Right renal pelvis (tissue), 4 donors: ENCODE results near the gene F5. TPM values are rescaled to one million over a fixed set of nuclear protein-coding genes. Genes with fewer than 3 reads are reported as not detected.
"Not testable (repeated sequence)": the region's sequence is repeated elsewhere in the genome, so short reads cannot be mapped to it uniquely, and the experiment has no call there.

ENCODE experiments used
- DNase-seq, 4 donors: peaks; one replicate each; pipeline ENCODE4 v3.0.0-alpha.2; 2013; ENCODE audit warnings: low read depth in 4 of 4, low spot score in 3 of 4, missing footprints in 1 of 4
- polyA plus RNA-seq, 4 donors: library from polyadenylated mRNA; unstranded; fragments of 120-200 nt; gene quantifications; one replicate each; pipeline ENCODE4 v1.2.1, GENCODE V29; 2013; ENCODE audit not compliant: insufficient read length in 4 of 4

Gene F5
- polyA plus RNA-seq, 4 donors, result 2.0 to 3.0 (median 2.7) TPM

- no peak for DNase-seq
Measured at GRCh38 chr1:169513208-169513607, 73.1 kb downstream of the F5 start.

GRCh38 chr1:169511316-169512005, 74.8 kb downstream of the F5 start:
- no peak for DNase-seq

DNA sequence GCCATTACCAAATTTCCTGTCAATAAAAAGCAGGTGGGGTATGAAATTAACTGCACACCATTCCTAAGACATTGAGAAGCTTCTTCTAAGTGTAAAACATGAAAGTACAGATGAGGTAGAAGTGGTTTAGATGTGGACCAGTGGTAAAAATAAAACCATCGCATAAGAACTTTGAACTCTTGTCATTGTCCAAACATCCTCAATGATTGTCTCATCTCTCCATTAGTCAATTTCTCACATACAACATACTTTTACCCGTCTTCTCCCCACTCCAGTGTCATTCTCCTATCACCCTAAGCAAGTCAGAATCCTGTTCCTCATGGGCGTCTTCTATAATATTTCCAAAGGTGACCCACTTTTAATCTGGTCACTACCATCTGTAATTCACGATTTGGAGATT, 76.2 kb downstream of the F5 start:
- DNase-seq, result no peak

DNA sequence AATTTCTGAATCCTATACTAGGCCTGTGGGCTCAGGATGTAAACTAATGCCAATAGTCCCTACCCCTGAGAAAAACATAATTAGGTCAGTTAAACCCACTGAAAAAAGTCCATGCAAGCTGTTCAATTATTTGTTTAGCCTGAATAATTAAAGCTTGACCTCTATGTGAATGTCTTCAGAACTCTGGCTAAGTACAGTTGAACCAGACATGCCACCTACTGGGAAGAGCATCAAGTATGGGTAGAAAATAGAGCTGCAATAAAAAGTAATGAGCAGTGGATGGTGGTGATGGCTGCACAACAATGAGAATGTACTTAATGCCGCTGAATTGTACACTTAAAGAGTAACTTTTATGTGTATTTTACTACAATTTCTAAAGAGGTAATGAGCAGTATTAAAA, 76.9 kb downstream of the F5 start:
- no peak for DNase-seq

DNA sequence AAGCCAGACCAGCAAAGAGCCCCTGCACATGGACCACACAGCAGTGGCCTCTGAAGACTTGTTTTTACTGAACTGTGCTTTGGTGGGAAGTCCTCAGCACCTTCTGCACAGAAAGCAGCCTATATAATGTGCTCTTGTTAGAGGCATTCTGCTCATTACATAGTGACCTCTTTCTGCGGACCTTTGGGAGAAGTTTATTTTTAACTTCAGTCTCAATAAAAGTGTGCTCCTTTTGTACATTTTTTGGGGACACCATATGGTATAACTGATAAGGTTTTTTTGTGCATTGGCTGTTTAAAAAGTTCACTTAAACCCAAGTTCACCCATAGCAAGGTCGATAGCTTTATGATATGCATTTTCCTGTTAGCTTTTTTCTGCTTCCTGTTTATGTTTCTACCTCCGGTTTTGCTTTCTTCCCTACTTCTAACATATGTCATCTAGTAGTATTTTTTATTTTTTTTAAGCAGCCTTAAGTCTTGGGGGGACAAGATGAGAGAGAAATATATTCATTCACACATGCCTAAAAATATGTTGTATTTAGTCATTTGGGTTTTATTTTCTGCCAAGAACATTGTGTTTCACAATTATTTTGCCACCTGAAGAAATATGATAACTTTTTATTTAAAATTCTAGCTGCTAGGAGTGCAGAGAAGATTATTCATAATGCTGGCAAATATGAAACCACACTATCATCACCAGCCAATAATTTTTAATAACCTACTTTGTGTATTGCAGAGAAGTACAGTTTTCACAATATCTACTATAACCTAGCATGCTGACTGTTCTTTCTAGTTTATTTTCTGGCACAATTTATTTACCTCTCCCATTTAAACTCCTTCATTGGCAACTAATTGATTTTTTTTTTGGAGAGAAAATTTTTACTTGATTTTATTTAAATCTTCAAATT, 77.6 kb downstream of the F5 start:
- no peak for DNase-seq

- DNase-seq, result no peak
Measured at GRCh38 chr1:169507413-169507812, 78.9 kb downstream of the F5 start.

GRCh38 chr1:169503601-169504000, 82.7 kb downstream of the F5 start:
- DNase-seq, result not testable (repeated sequence)

DNA sequence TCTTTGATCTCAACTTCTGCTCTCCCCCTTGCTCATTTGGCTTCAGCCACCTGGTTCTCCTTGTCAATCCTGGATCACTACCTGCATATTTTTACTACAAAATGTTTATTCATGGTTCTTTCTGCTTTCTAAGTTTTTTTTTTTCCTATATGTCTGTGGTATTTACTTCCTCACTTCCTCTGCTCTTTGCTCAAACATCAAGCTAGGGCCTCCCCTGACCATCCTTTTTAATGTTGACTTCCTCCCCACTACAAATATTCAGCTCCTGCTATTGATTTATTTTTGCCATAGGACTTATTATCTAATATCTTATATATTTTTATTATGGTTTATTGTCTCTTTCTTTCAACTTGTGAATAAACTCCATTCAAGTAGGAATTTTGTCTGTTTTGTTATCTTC, 86.5 kb downstream of the F5 start:
- no peak for DNase-seq

DNA sequence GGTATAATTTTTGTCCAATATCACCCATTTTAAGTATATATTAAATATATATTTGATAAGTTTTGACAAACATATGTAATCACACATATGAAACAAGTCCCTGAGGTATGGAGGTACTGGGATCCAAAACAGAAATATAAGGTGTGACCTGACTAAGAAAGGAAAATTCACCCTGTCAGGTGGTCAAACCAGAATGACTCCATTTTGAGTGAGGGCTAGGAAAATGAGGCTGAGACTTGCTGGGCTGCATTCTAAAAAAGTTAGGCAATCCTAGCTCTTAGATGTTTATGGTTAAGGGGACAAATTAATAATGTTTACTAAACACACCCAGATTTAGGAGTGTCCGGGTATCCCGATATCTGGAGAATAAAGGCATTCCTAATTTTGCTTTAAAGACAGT, 89.0 kb downstream of the F5 start:
- DNase-seq, result no peak

GRCh38 chr1:169495916-169496315, 90.4 kb downstream of the F5 start:
- no peak for DNase-seq

GRCh38 chr1:169495046-169495775, 91.1 kb downstream of the F5 start:
- DNase-seq, result no peak

GRCh38 chr1:169494343-169494742, 91.9 kb downstream of the F5 start:
- no peak for DNase-seq

DNA sequence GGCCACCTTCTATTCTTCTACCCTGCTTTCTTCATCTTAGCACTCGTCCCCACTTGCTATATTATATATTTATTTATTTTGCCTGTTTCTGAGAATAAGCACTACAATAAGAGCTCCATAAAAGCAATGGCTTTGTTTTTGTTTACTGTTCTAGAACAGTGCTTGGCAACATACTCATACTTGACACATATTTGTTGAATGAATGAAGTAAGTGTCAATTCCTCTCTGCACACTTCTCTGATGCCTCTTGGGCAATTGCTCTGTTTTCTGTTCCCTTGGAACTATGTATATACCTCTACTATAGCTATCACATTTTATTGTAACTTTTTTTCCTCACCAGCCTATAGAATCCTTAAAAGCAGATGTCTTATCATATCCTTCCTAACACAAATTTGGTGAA, 93.0 kb downstream of the F5 start:
- DNase-seq, result no peak

GRCh38 chr1:169491845-169492281, 94.4 kb downstream of the F5 start:
- no peak for DNase-seq

GRCh38 chr1:169488157-169488556, 98.1 kb downstream of the F5 start:
- no peak for DNase-seq

- DNase-seq, result no peak
Measured at GRCh38 chr1:169487561-169487960, 98.7 kb downstream of the F5 start.

DNA sequence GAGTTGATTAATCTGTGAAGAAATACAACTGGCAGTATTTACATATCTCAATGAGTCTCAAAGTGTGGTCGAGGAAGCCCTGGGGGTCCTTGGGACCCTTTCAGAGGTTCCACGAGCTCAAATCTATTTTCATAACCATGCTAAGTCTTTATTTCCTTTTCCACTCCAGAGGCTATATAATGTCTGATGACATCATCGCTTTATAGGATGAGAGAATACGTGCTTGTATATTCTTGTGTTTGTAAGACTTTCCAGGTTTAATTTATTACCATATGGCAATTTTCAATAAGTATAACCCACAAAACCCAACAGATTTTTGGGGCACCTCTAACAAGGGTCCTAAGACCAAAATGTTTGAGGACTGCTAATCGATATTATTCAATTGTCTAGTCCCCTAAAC, 99.1 kb downstream of the F5 start:
- DNase-seq, result no peak

DNA sequence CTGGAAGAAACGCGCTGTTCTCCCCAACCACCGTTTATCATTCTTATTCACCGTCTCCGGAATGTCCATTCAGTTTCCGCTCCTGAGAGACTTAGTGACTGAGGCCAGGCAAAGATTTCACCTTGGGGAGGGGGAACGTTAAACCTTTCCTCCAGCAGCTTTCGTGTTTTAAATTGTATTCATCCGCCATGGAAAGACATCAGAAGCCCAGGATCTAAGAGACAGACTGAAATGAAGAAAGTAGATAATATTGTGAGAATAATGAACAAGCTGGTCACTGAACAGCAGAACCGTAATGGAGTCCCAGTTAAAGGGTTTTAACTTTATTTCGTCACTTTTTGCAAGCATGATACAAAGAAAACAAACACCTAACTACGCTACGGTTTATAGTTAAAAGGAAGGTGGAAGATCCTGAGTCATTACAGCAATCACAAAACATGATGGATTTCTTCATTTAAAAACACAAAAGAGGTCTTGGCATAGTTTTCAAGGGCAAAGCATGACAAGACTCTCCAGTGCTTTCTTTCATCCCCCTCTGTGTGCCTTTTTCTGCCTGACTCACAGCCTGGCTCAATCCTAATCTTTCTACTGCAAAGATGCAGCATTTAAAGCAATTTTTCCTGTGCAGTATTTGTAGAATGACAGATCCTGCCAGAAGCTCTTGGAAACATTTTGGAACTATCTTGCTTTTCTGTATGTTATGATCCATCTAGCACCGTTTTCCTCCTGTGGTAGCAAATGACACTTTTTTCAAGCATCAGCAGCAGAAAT, 99.8 kb downstream of the F5 start:
- DNase-seq, result no peak

GRCh38 chr1:169485431-169486280, 100.6 kb downstream of the F5 start, which contains the start of gene SLC19A2:
Gene SLC19A2 (minus strand): TSS chr1:169485944. CDS start chr1:169485766, 178 bp downstream.
- peak; percentile 95 to 98 (median 97) for DNase-seq
